GM12875 (cell line): Measurements from ENCODE around the gene SETD3.
A peak's percentile ranks its signal among the peaks of the same experiment; 100 is the strongest.

ENCODE experiments used
- H3K4me3 ChIP-seq: one replicate; pipeline ENCODE4 v1.5.1; 2011; ENCODE audit warnings: low read depth, low read length, control low read depth
- CTCF ChIP-seq: IDR thresholded peaks from 2 replicates; pipeline ENCODE4 v1.5.1; 2011; ENCODE audit warnings: low read depth, mild to moderate bottlenecking, control low read depth, inconsistent platforms, low read length, moderate library complexity, borderline replicate concordance; ENCODE audit not compliant: insufficient read depth

SETD3 gene

GRCh38 chr14:99481745-99482099 lies 1.1 kb upstream of the SETD3 start:
- peak overlapping the region; percentile 85 for H3K4me3 ChIP-seq
- no peak for TF ChIP-seq CTCF

- no peak for TF ChIP-seq CTCF
These were observed 472 bp upstream of the SETD3 start, which contains the start of gene CCNK for GRCh38 chr14:99480917-99481744. Gene CCNK (plus strand): TSS chr14:99481409. CDS start chr14:99492678, 11,269 bp downstream.

GRCh38 chr14:99479160-99479905 lies 1.3 kb downstream of the SETD3 start:
- peak overlapping the region; percentile 83 for H3K4me3 ChIP-seq
- TF ChIP-seq CTCF: no peak

More at GRCh38 chr14:99480917-99481744, 472 bp upstream of the SETD3 start, which contains the start of gene CCNK:
- H3K4me3 ChIP-seq: peak within 1 kb of the TSS; percentile 85

- no peak for TF ChIP-seq CTCF
- H3K4me3 ChIP-seq: no peak overlapping the region
These were observed 2.5 kb downstream of the SETD3 start for GRCh38 chr14:99478128-99478527.

GRCh38 chr14:99476864-99477263 lies 3.8 kb downstream of the SETD3 start:
- TF ChIP-seq CTCF: no peak
- H3K4me3 ChIP-seq: no peak overlapping the region

- H3K4me3 ChIP-seq: no peak overlapping the region
- no peak for TF ChIP-seq CTCF
These were observed 5.0 kb downstream of the SETD3 start for GRCh38 chr14:99475660-99476059.

- H3K4me3 ChIP-seq: no peak overlapping the region
- TF ChIP-seq CTCF: no peak
These were observed 5.5 kb downstream of the SETD3 start for GRCh38 chr14:99475179-99475578.
